Measurements from ENCODE around the gene ACACA. TPM values are rescaled to one million over a fixed set of nuclear protein-coding genes. Genes with fewer than 3 reads are reported as not detected.

Gene ACACA
- total and polyA plus RNA-seq, 2 donors from 2014 or later, result 13.8 to 34.9 TPM

GRCh38 chr17:37168731-37169353 lies 237.8 kb downstream of the ACACA start:
- TF ChIP-seq CTCF (IDR thresholded peaks at IDR 0.05; ENCODE audit: borderline replicate concordance, extremely low read depth, insufficient read depth), result no peak
- DNase-seq (no peak), FAIRE-seq (no peak)
- no peak overlapping the region for H3K4me3 ChIP-seq (ENCODE audit: low read length in 3 of 3)
- no peaks in the 10 kb centered on the region for H3K9me3 ChIP-seq (ENCODE audit: control insufficient read depth in 2 of 3, insufficient read depth in 1 of 3, low read length in 3 of 3)
- intact Hi-C loops (cut with DNase I), result no loop called here
- no peaks in the 10 kb centered on the region for H3K36me3 ChIP-seq (ENCODE audit: control insufficient read depth in 2 of 3, insufficient read depth in 3 of 3, low read length in 3 of 3)
- no peak overlapping the region for H3K9ac ChIP-seq (ENCODE audit: low read length in 3 of 3)
- no peaks in the 10 kb centered on the region for H3K4me1 ChIP-seq (ENCODE audit: control insufficient read depth in 2 of 3, insufficient read depth in 2 of 3, low read depth in 1 of 3, low read length in 3 of 3)
- no peaks in the 10 kb centered on the region for H3K27me3 ChIP-seq (ENCODE audit: control insufficient read depth, insufficient read depth, low read length)
- no peak overlapping the region for H3K27ac ChIP-seq (ENCODE audit: low read depth in 2 of 2, low read length in 2 of 2)

DNA sequence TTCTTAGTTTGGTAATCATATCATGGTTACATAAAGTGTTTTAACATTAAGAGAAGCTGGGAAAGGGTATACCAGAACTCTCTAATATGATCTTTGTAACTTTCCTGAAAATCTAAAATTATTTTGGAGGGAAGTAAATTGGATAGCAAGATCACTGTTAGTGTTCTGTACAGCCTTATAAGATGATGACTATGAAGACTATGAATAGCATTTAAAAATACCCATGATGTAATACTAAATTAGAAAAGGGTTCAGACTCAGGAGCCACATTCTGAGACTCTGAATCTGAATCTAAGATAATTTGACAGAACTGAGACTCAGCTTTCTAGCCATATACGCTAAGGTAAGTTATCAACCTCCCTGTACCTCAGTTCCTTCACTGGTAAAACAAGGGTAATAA lies 238.9 kb downstream of the ACACA start:
- no peak for FAIRE-seq
- Histone ChIP-seq H3K9ac (ENCODE audit: low read length in 3 of 3) (no peak overlapping the region), H3K27ac (ENCODE audit: low read depth in 2 of 2, low read length in 2 of 2) (no peak overlapping the region), H3K4me3 (ENCODE audit: low read length in 3 of 3) (no peak overlapping the region), H3K36me3 (ENCODE audit: control insufficient read depth in 2 of 3, insufficient read depth in 3 of 3, low read length in 3 of 3) (no peaks in the 10 kb centered on the region), H3K4me1 (ENCODE audit: control insufficient read depth in 2 of 3, insufficient read depth in 2 of 3, low read depth in 1 of 3, low read length in 3 of 3) (no peaks in the 10 kb centered on the region), H3K27me3 (ENCODE audit: control insufficient read depth, insufficient read depth, low read length) (no peaks in the 10 kb centered on the region), H3K9me3 (ENCODE audit: control insufficient read depth in 2 of 3, insufficient read depth in 1 of 3, low read length in 3 of 3) (no peaks in the 10 kb centered on the region)
- no peak for TF ChIP-seq CTCF (IDR thresholded peaks at IDR 0.05; ENCODE audit: borderline replicate concordance, extremely low read depth, insufficient read depth)
- DNase-seq, result no peak
- intact Hi-C loops (cut with DNase I), result no loop called here

- Histone ChIP-seq H3K27ac (ENCODE audit: low read depth in 2 of 2, low read length in 2 of 2) (no peak overlapping the region), H3K9ac (ENCODE audit: low read length in 3 of 3) (no peak overlapping the region), H3K27me3 (ENCODE audit: control insufficient read depth, insufficient read depth, low read length) (no peaks in the 10 kb centered on the region), H3K36me3 (ENCODE audit: control insufficient read depth in 2 of 3, insufficient read depth in 3 of 3, low read length in 3 of 3) (peaks cover 0 to 4% (median 0%) of the 10 kb centered on the region in 3 donors), H3K9me3 (ENCODE audit: control insufficient read depth in 2 of 3, insufficient read depth in 1 of 3, low read length in 3 of 3) (no peaks in the 10 kb centered on the region), H3K4me3 (ENCODE audit: low read length in 3 of 3) (no peak overlapping the region), H3K4me1 (ENCODE audit: control insufficient read depth in 2 of 3, insufficient read depth in 2 of 3, low read depth in 1 of 3, low read length in 3 of 3) (no peaks in the 10 kb centered on the region)
- no peak for TF ChIP-seq CTCF (IDR thresholded peaks at IDR 0.05; ENCODE audit: borderline replicate concordance, extremely low read depth, insufficient read depth)
- intact Hi-C loops (cut with DNase I), result no loop called here
- DNase-seq (no peak), FAIRE-seq (no peak)
Observed at GRCh38 chr17:37164057-37164456, 242.6 kb downstream of the ACACA start.

DNA sequence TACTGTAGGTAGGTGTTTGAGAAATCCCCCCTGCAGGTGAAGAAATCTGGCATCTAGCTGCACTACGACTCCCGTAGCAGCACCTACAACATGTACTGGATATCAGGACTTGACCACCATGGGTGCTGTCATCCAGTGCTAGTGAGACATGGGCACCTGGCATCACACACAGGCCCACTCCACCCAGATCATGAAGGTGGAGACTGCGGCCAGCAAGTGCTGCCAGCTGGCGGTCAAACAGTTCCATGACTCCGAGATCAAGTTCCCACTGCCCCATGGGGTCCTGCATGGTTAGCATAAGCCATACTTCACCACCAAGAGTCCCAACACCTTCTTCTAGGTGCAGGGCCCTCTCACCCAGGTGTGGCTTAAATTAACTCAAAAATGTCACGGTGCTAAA lies 243.8 kb downstream of the ACACA start:
- FAIRE-seq, result no peak
- intact Hi-C loops (cut with DNase I), result no loop called here
- H3K27me3 ChIP-seq (ENCODE audit: control insufficient read depth, insufficient read depth, low read length), result no peaks in the 10 kb centered on the region
- no peak overlapping the region for H3K9ac ChIP-seq (ENCODE audit: low read length in 3 of 3)
- no peaks in the 10 kb centered on the region for H3K9me3 ChIP-seq (ENCODE audit: control insufficient read depth in 2 of 3, insufficient read depth in 1 of 3, low read length in 3 of 3)
- H3K4me1 ChIP-seq (ENCODE audit: control insufficient read depth in 2 of 3, insufficient read depth in 2 of 3, low read depth in 1 of 3, low read length in 3 of 3), result no peaks in the 10 kb centered on the region
- no peak overlapping the region for H3K27ac ChIP-seq (ENCODE audit: low read depth in 2 of 2, low read length in 2 of 2)
- H3K36me3 ChIP-seq (ENCODE audit: control insufficient read depth in 2 of 3, insufficient read depth in 3 of 3, low read length in 3 of 3), result peaks cover 0 to 4% (median 0%) of the 10 kb centered on the region in 3 donors
- H3K4me3 ChIP-seq (ENCODE audit: low read length in 3 of 3), result no peak overlapping the region
- TF ChIP-seq CTCF (IDR thresholded peaks at IDR 0.05; ENCODE audit: borderline replicate concordance, extremely low read depth, insufficient read depth), result no peak
- no peak for DNase-seq

All from kidney (tissue), 14 donors.